Astrocyte (in vitro differentiated cells and primary cell): ENCODE measurements around the gene RTN4RL2.

ENCODE experiments used
- EZH2 ChIP-seq: IDR thresholded peaks from 2 replicates; pipeline ENCODE4 v1.6.1; 2012; ENCODE audit warnings: mild to moderate bottlenecking, low read length, inconsistent platforms; ENCODE audit not compliant: insufficient read depth
- TF ChIP-seq, protein P1 (sequence below): IDR thresholded peaks from 2 replicates; pipeline ENCODE4 v1.5.1; 2011; ENCODE audit warnings: low read depth, mild to moderate bottlenecking, inconsistent platforms, low read length, moderate library complexity; ENCODE audit not compliant: insufficient read depth

DNA sequence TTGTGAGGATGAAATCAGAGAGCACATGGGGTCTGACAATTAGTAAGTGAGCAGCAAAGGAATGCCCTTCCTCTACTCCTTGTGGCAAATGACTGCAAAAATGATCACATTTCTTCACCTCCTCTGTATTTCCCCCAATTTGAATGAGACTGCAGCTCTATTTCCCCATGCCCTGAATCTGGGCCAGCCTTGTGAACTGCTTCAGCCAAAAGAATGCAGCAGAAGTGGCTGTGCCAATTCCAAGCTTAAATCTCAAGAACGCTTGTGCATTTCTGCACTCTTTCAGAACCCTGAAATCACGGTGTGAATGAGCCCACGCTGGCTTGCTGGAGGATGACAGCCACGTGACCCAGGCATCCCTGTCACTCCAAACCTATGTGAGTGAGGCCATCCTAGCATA is 43.3 kb upstream of the RTN4RL2 start:
- TF ChIP-seq, protein P1, sequence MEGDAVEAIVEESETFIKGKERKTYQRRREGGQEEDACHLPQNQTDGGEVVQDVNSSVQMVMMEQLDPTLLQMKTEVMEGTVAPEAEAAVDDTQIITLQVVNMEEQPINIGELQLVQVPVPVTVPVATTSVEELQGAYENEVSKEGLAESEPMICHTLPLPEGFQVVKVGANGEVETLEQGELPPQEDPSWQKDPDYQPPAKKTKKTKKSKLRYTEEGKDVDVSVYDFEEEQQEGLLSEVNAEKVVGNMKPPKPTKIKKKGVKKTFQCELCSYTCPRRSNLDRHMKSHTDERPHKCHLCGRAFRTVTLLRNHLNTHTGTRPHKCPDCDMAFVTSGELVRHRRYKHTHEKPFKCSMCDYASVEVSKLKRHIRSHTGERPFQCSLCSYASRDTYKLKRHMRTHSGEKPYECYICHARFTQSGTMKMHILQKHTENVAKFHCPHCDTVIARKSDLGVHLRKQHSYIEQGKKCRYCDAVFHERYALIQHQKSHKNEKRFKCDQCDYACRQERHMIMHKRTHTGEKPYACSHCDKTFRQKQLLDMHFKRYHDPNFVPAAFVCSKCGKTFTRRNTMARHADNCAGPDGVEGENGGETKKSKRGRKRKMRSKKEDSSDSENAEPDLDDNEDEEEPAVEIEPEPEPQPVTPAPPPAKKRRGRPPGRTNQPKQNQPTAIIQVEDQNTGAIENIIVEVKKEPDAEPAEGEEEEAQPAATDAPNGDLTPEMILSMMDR = no peak
- TF ChIP-seq EZH2 = no peak
